Liver (tissue), 3 donors: Measurements from ENCODE around the gene ANTXR2.

ENCODE experiments used
- CTCF ChIP-seq: fragments of 150-350 bp; IDR thresholded peaks from 2 replicates; pipeline ENCODE4 v1.5.1; 2017; ENCODE audit warnings: improper control_type of control experiment, low read depth, low read length; ENCODE audit not compliant: missing input control
- REST ChIP-seq: IDR thresholded peaks from 2 replicates; pipeline ENCODE4 v1.6.1; 2016; ENCODE audit warnings: antibody characterized with exemption, mild to moderate bottlenecking
- TAF1 ChIP-seq: conservative IDR thresholded peaks from 2 replicates; pipeline ENCODE4 v1.6.1; 2016; ENCODE audit warnings: antibody characterized with exemption, mild to moderate bottlenecking
- donor health status: healthy.
- donor health status: healthy.

DNA sequence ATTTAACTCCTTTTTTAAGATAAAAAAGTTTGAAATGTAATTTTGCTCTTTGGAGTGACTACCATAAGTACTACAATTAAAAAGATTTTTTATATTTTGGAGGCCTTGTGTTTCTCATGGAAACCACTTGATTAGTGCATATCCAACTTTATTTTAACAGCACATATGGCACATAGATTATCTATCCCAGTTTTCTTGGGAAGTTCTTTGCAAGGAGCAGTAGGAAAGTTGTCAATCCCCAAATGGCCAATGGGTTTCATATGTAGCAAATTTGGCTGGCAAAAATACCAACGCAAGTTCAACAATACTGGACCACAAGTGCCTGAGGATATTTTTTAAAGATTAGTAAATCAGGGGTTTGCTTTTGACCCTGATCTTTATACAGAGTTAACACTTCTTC lies 15.4 kb upstream of the ANTXR2 start:
- no peak for TF ChIP-seq CTCF
- no peak for TF ChIP-seq REST
- no peak for TF ChIP-seq TAF1
